SU-DHL-6 (cell line): ENCODE results near the gene SCYL1.

Source experiments
- CTCF ChIP-seq: fragments of 200-600 bp; sonication (generic); IDR thresholded peaks from one replicate; pipeline ENCODE4 v1.5.1; 2017; ENCODE audit warnings: antibody characterized with exemption, mild to moderate bottlenecking, low read length, moderate library complexity; ENCODE audit not compliant: insufficient read depth, poor library complexity, severe bottlenecking
- EZH2phosphoT487 ChIP-seq: fragments of 200-600 bp; sonication (generic), shearing (Covaris generic); conservative IDR thresholded peaks from 2 replicates; pipeline ENCODE4 v1.6.1; 2018; ENCODE audit warnings: mild to moderate bottlenecking, antibody characterized with exemption, low read length, moderate library complexity, mixed read lengths

- TF ChIP-seq CTCF (no peak), EZH2phosphoT487 (no peak)
Observed at GRCh38 chr11:65524741-65525545, at the start of gene SCYL1.
